CD4-positive, alpha-beta memory T cell (primary cell): ENCODE measurements around the gene FOXA3. TPM values are rescaled to one million over a fixed set of nuclear protein-coding genes. Genes with fewer than 3 reads are reported as not detected.
A peak's percentile ranks its signal among the peaks of the same experiment; 100 is the strongest.

Source experiments
- CTCF ChIA-PET: fragments of 350-600 bp; sonication (Branson Sonifier 250); formaldehyde crosslinking; loops from one replicate; lab custom pipeline; 2021; ENCODE audit warnings: inconsistent platforms; ENCODE audit not compliant: partially characterized antibody; lab: Charles Lee
- POLR2A ChIA-PET: fragments of 350-600 bp; sonication (Branson Sonifier 250); formaldehyde crosslinking; loops from one replicate; lab custom pipeline; 2021; ENCODE audit not compliant: partially characterized antibody; lab: Charles Lee
- DNase-seq, 5 donors: peaks; one replicate each; pipeline versions ENCODE4 v3.0.0 to v3.0.0-alpha.2; 2020 to 2022; ENCODE audit warnings: mixed read lengths in 1 of 5
- H3K27ac ChIP-seq: one replicate; pipeline ENCODE4 v1.7.0; 2013; ENCODE audit warnings: low read depth, low read length
- H3K27me3 ChIP-seq: 2 replicates; pipeline ENCODE4 v1.7.0; 2013; ENCODE audit warnings: mild to moderate bottlenecking, low read length, moderate library complexity; ENCODE audit not compliant: insufficient read depth
- H3K36me3 ChIP-seq: 2 replicates; pipeline ENCODE4 v1.7.0; 2013; ENCODE audit warnings: mild to moderate bottlenecking, low read length, moderate library complexity; ENCODE audit not compliant: insufficient read depth
- H3K4me1 ChIP-seq: 2 replicates; pipeline ENCODE4 v1.7.0; 2013; ENCODE audit warnings: mild to moderate bottlenecking, low read length, moderate library complexity; ENCODE audit not compliant: insufficient read depth
- H3K4me3 ChIP-seq, 2 donors: one replicate each; pipeline ENCODE4 v1.7.0; 2013; ENCODE audit warnings: low read length in 2 of 2, mild to moderate bottlenecking in 1 of 2
- H3K9me3 ChIP-seq, 2 donors: one replicate each; pipeline ENCODE4 v1.7.0; 2013; ENCODE audit warnings: low read length in 2 of 2, control low read depth in 1 of 2; ENCODE audit not compliant: control insufficient read depth in 1 of 2
- H3K27ac Mint-ChIP-seq, 7 donors: one replicate each; pipeline ENCODE4 v1.8.0; 2020 to 2021; ENCODE audit warnings: mixed read lengths in 7 of 7, mild to moderate bottlenecking in 6 of 7, inconsistent platforms in 3 of 7, moderate library complexity in 3 of 7
- H3K27me3 Mint-ChIP-seq, 2 donors: one replicate each; pipeline ENCODE4 v1.8.0; 2020 to 2021; ENCODE audit warnings: mixed read lengths in 2 of 2
- H3K36me3 Mint-ChIP-seq, 2 donors: one replicate each; pipeline ENCODE4 v1.8.0; 2020 to 2021; ENCODE audit warnings: mixed read lengths in 2 of 2, inconsistent platforms in 1 of 2, mild to moderate bottlenecking in 1 of 2
- H3K4me1 Mint-ChIP-seq, 4 donors: one replicate each; pipeline ENCODE4 v1.8.0; 2020 to 2021; ENCODE audit warnings: mixed read lengths in 4 of 4, mild to moderate bottlenecking in 1 of 4
- H3K4me3 Mint-ChIP-seq, 8 donors: one replicate each; pipeline ENCODE4 v1.8.0; 2020 to 2021; ENCODE audit warnings: mixed read lengths in 8 of 8, mild to moderate bottlenecking in 7 of 8, moderate library complexity in 6 of 8, inconsistent platforms in 3 of 8
- H3K9me3 Mint-ChIP-seq, 8 donors: one replicate each; pipeline ENCODE4 v1.8.0; 2020 to 2021; ENCODE audit warnings: mixed read lengths in 8 of 8, mild to moderate bottlenecking in 5 of 8, inconsistent platforms in 3 of 8, moderate library complexity in 1 of 8
- intact Hi-C: fragments of 100-400 bp; cut with micrococcal nuclease; formaldehyde crosslinking; loops from one replicate; pipeline ENCODE4 v1.15.1; 2023
- polyA plus RNA-seq, 2 donors: library from polyadenylated mRNA; unstranded; fragments of 300-500 nt; fragmentation: Illumina TruSeq; gene quantifications; one replicate each; pipeline ENCODE4 v1.2.3, GENCODE V29; 2021
- total RNA-seq, 2 experiments: library from RNA; stranded (reverse); gene quantifications; one replicate each; pipeline ENCODE4 v1.2.3, GENCODE V29; 2021

FOXA3 gene
- total and polyA plus RNA-seq, 4 experiments from 2014 or later = not detected

GRCh38 chr19:45906221-45906620 lies 42.1 kb downstream of the FOXA3 start:
- H3K36me3 ChIP-seq = no peaks in the 10 kb centered on the region
- POLR2A ChIA-PET = no interaction called here
- peaks cover 0 to 4% (median 0%) of the 10 kb centered on the region in 8 donors for H3K9me3 Mint-ChIP-seq
- H3K36me3 Mint-ChIP-seq = peaks cover 0 to 5% of the 10 kb centered on the region in 2 donors
- CTCF ChIA-PET = no interaction called here
- no peaks in the 10 kb centered on the region for H3K27me3 ChIP-seq
- H3K27ac ChIP-seq = no peak overlapping the region
- H3K27ac Mint-ChIP-seq = no peak overlapping the region
- DNase-seq = no peak
- intact Hi-C loops = no loop called here
- H3K4me3 ChIP-seq = no peak overlapping the region
- peaks cover 0 to 19% (median 3%) of the 10 kb centered on the region in 4 donors for H3K4me1 Mint-ChIP-seq
- peaks cover 9 to 13% of the 10 kb centered on the region in 2 donors for H3K27me3 Mint-ChIP-seq
- H3K9me3 ChIP-seq = no peaks in the 10 kb centered on the region
- H3K4me1 ChIP-seq = peaks cover 10% of the 10 kb centered on the region
- H3K4me3 Mint-ChIP-seq = no peak overlapping the region

- H3K9me3 ChIP-seq = no peaks in the 10 kb centered on the region
- Mint-ChIP-seq H3K4me1 (no peaks in the 10 kb centered on the region), H3K4me3 (no peak overlapping the region), H3K27me3 (peaks cover 17 to 21% of the 10 kb centered on the region in 2 donors), H3K27ac (peak overlapping the region in 1 of 7 donors; percentile 93), H3K36me3 (no peaks in the 10 kb centered on the region), H3K9me3 (no peaks in the 10 kb centered on the region)
- CTCF ChIA-PET = no interaction called here
- DNase-seq = no peak
- H3K4me3 ChIP-seq = no peak overlapping the region
- intact Hi-C loops = no loop called here
- H3K27ac ChIP-seq = no peak overlapping the region
- POLR2A ChIA-PET = no interaction called here
- no peaks in the 10 kb centered on the region for H3K27me3 ChIP-seq
- no peaks in the 10 kb centered on the region for H3K4me1 ChIP-seq
- H3K36me3 ChIP-seq = no peaks in the 10 kb centered on the region
These were observed 44.8 kb downstream of the FOXA3 start for GRCh38 chr19:45908956-45909355.

- Histone ChIP-seq H3K27ac (no peak overlapping the region), H3K4me3 (no peak overlapping the region), H3K36me3 (no peaks in the 10 kb centered on the region), H3K4me1 (no peaks in the 10 kb centered on the region), H3K27me3 (no peaks in the 10 kb centered on the region), H3K9me3 (no peaks in the 10 kb centered on the region)
- POLR2A ChIA-PET = no interaction called here
- Mint-ChIP-seq H3K36me3 (no peaks in the 10 kb centered on the region), H3K4me1 (no peaks in the 10 kb centered on the region), H3K4me3 (no peak overlapping the region), H3K27ac (no peak overlapping the region), H3K9me3 (no peaks in the 10 kb centered on the region), H3K27me3 (peaks cover 20 to 24% of the 10 kb centered on the region in 2 donors)
- no peak for DNase-seq
- intact Hi-C loops = no loop called here
- CTCF ChIA-PET = no interaction called here
These were observed 47.2 kb downstream of the FOXA3 start for GRCh38 chr19:45911291-45911690.

- no peak within 1 kb of the TSS for H3K27ac Mint-ChIP-seq
These were observed 50.0 kb downstream of the FOXA3 start, which contains the start of gene NANOS2 for GRCh38 chr19:45913874-45914830. Gene NANOS2, minus strand, starts transcription at chr19:45914778. Its CDS starts 85 bp downstream, at chr19:45914693.

GRCh38 chr19:45917421-45918091 lies 53.4 kb downstream of the FOXA3 start:
- H3K27ac ChIP-seq = no peak overlapping the region
- DNase-seq = no peak
- no peak overlapping the region for H3K4me3 ChIP-seq
- peaks cover 15 to 16% of the 10 kb centered on the region in 2 donors for H3K27me3 Mint-ChIP-seq
- H3K4me3 Mint-ChIP-seq = no peak overlapping the region
- ChIA-PET POLR2A (no interaction called here), CTCF (no interaction called here)
- H3K9me3 Mint-ChIP-seq = no peaks in the 10 kb centered on the region
- H3K27me3 ChIP-seq = no peaks in the 10 kb centered on the region
- intact Hi-C loops = no loop called here
- H3K36me3 ChIP-seq = no peaks in the 10 kb centered on the region
- H3K27ac Mint-ChIP-seq = no peak overlapping the region
- no peaks in the 10 kb centered on the region for H3K36me3 Mint-ChIP-seq
- H3K4me1 ChIP-seq = no peaks in the 10 kb centered on the region
- no peaks in the 10 kb centered on the region for H3K4me1 Mint-ChIP-seq
- H3K9me3 ChIP-seq = no peaks in the 10 kb centered on the region

More at GRCh38 chr19:45913874-45914830, 50.0 kb downstream of the FOXA3 start, which contains the start of gene NANOS2:
- H3K4me3 Mint-ChIP-seq = no peak within 1 kb of the TSS
- no peaks in the 10 kb centered on the region for H3K27me3 ChIP-seq
- H3K9me3 Mint-ChIP-seq = no peaks in the 10 kb centered on the region
- ChIA-PET CTCF (no interaction called here), POLR2A (no interaction called here)
- DNase-seq = no peak
- H3K4me1 Mint-ChIP-seq = no peaks in the 10 kb centered on the region
- H3K27me3 Mint-ChIP-seq = peaks cover 22 to 23% of the 10 kb centered on the region in 2 donors
- no peaks in the 10 kb centered on the region for H3K9me3 ChIP-seq
- intact Hi-C loops = no loop called here
- H3K27ac ChIP-seq = no peak within 1 kb of the TSS
- no peak within 1 kb of the TSS for H3K4me3 ChIP-seq
- H3K36me3 ChIP-seq = no peaks in the 10 kb centered on the region
- no peaks in the 10 kb centered on the region for H3K36me3 Mint-ChIP-seq
- H3K4me1 ChIP-seq = no peaks in the 10 kb centered on the region

- H3K27ac Mint-ChIP-seq = no peak overlapping the region
- intact Hi-C loops = no loop called here
- no peak for DNase-seq
- H3K27me3 Mint-ChIP-seq = peaks cover 10 to 14% of the 10 kb centered on the region in 2 donors
- no peak overlapping the region for H3K4me3 Mint-ChIP-seq
- no peaks in the 10 kb centered on the region for H3K9me3 Mint-ChIP-seq
- Histone ChIP-seq H3K36me3 (no peaks in the 10 kb centered on the region), H3K4me3 (no peak overlapping the region), H3K9me3 (no peaks in the 10 kb centered on the region), H3K4me1 (no peaks in the 10 kb centered on the region), H3K27me3 (no peaks in the 10 kb centered on the region), H3K27ac (no peak overlapping the region)
- POLR2A ChIA-PET = no interaction called here
- no peaks in the 10 kb centered on the region for H3K36me3 Mint-ChIP-seq
- no peaks in the 10 kb centered on the region for H3K4me1 Mint-ChIP-seq
- CTCF ChIA-PET = no interaction called here
These were observed 54.6 kb downstream of the FOXA3 start for GRCh38 chr19:45918721-45919120.

- H3K4me3 Mint-ChIP-seq = no peak overlapping the region
- H3K9me3 Mint-ChIP-seq = no peaks in the 10 kb centered on the region
- Histone ChIP-seq H3K27me3 (no peaks in the 10 kb centered on the region), H3K4me1 (no peaks in the 10 kb centered on the region), H3K36me3 (no peaks in the 10 kb centered on the region), H3K4me3 (no peak overlapping the region), H3K9me3 (no peaks in the 10 kb centered on the region), H3K27ac (no peak overlapping the region)
- peaks cover 10 to 14% of the 10 kb centered on the region in 2 donors for H3K27me3 Mint-ChIP-seq
- DNase-seq = no peak
- ChIA-PET POLR2A (no interaction called here), CTCF (no interaction called here)
- no peaks in the 10 kb centered on the region for H3K36me3 Mint-ChIP-seq
- no peak overlapping the region for H3K27ac Mint-ChIP-seq
- intact Hi-C loops = no loop called here
- H3K4me1 Mint-ChIP-seq = no peaks in the 10 kb centered on the region
These were observed 55.6 kb downstream of the FOXA3 start for GRCh38 chr19:45919678-45920077.
